22Rv1 (cell line): ENCODE results near the gene ZNF385D.

ENCODE experiments used
- CTCF ChIP-seq: fragments of 450-650 bp; IDR thresholded peaks from 2 replicates; pipeline ENCODE4 v1.5.1; 2017; ENCODE audit warnings: mild to moderate bottlenecking
- ZFX ChIP-seq: fragments of 450-650 bp; IDR thresholded peaks from 2 replicates; pipeline ENCODE4 v1.6.1; 2017; ENCODE audit warnings: antibody characterized with exemption, borderline replicate concordance

GRCh38 chr3:21641959-21642358 is 109.1 kb downstream of the ZNF385D start:
- TF ChIP-seq CTCF (no peak), ZFX (no peak)
